Stimulated activated CD4-positive, alpha-beta T cell treated with anti-CD3 and anti-CD28 coated beads, Interleukin-12 subunit alpha, Interleukin-12 subunit beta, amount 100 ng/mL, for 48 hours (primary cell): ENCODE measurements around the gene KRTAP5-11.
A peak's percentile ranks its signal among the peaks of the same experiment; 100 is the strongest.
"Not testable (repeated sequence)": the region's sequence is repeated elsewhere in the genome, so short reads cannot be mapped to it uniquely, and the experiment has no call there.

Experiments
- DNase-seq, 3 donors: peaks; one replicate each; pipeline ENCODE4 v3.0.0-alpha.2; 2020; ENCODE audit warnings: low read depth in 2 of 3, low spot score in 1 of 3

KRTAP5-11 gene

DNA sequence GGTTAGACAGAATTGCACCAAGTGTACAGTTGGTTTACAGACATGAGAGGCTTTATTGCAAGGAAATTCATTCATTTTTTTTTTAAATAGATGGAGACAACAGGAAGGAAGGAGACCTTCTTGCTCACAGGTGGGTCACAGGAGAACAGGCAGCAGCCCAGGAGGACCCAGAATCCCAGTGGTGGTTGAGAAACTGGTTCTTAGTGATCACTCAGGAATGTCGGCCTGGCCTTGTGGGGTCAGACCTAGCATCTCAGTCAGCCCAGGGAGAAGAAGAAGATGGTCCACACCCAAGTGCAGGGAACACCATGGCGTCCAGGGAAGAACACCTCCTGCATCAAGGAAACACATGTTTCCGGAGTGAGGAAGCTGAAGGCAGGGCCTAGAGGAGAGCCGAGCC is 849 bp downstream of the KRTAP5-11 start:
- DNase-seq: no peak

DNA sequence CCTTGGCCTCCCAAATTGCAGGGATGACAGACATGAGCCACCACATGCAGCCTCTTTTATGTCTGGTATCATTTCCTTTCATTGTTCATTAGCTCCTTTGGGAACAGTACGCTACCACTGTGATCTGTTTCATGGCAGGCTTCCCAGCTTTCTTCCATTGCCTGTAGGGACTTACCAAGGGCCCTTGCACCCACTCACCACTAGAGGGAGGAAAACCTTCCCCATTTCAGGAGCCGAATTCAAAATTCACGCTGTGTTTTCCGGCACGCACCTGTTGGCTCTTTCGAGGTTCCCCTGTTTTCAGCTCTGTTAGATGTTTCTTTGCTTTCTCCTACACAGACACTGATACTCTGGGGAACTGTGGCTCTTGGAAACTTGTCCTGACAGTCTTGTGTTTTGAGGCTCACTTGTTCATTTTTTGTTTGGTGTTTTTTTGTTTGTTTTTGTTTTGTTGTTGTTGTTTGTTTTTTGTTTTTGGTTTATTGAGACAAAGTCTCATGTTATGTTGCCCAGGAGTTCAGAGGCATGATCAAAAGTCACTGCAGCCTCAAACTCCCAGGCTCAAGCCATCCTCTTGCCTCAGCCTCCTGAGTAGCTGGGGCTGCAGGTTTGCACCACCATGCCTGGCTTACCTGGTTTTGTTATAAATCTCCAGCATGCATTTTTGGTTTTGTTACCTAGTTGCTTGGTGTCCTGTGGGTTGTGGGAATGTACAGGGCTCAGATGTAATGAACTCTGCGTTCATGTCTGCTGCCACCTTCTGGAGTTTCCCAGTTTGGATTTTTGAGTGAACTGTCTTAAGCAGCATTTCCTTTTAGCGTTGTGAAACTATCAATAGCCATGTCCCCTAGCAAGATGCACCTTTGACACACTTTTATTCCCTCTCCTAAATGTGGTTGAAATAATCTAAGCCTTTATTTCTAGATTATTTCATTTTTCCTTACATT is 2.3 kb downstream of the KRTAP5-11 start:
- DNase-seq: peak in 2 of 3 donors; percentile 8 to 32

- DNase-seq: not testable (repeated sequence)
These were observed 3.2 kb downstream of the KRTAP5-11 start for GRCh38 chr11:71579513-71579912.

GRCh38 chr11:71577469-71578004 is 5.1 kb downstream of the KRTAP5-11 start:
- DNase-seq: no peak

DNA sequence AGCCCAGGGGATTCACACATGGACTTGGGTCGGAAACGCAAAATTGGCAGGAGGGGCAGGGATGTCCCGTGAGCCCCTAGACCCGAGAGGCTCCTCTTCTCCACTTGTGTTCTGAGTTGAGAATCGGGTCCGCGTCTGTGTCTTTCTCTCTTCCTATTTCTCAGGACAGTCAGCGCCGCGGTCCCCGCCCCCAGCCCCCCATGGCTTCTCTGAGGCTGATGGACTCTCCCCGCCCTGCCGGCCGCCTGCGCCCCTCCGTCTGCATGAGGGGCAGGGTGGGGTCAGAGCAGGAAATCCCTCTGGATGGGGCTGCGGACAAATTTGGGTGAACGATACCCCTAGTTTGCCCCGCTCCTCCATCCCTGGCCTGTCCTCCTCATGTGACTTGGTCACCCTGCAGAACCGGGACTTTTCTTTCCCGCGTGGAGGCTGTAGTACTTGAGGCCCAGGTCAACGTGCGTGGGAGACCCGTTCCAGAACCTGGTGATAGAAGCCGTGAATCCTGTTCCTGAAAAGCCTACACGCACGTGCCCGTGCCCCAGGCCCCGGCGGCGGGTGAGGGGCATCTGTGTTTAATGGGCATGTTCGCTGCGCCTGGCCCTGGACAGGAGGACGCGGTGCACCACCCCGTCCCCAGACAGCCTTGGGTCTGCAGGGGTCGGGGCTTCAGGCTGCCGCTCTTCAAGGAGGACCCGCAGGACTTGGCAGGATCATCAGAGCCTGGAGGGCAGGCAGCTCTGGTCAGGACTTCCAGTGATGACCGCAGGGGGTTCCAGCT is 5.8 kb downstream of the KRTAP5-11 start:
- DNase-seq: not testable (repeated sequence)

DNA sequence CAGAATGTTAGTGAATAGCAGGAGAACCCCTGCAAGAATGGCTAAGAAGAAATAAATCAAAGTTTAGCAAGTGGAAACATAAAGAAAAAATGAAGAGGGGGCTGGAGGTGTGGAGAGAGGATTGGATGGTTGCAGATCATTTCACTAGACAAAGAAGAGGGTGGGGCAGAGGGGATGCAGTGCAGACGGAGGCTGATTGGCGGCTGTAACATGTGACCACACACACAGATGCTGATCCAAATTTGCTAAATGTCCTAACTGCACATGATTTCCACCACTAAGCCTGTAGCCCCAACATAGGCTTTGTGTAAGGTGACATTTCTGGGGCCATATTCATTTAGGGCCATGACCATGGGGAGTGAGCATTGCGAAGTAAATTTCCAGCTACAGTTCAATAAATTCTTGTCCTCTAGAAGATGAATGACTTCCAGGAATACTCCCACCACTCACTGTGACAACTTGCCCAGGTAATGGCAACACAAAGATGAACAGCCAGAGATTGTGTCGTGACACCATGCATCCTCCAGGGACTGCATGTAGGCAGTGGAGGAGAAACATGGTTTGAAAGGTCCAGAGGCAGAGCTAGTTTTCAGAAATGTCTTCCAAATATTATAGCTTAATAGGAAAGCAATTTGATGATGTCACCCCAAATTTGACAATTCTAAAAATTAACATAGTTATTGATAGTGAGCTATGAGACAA is 6.8 kb downstream of the KRTAP5-11 start:
- DNase-seq: no peak

- no peak for DNase-seq
These were observed 8.3 kb downstream of the KRTAP5-11 start for GRCh38 chr11:71574418-71574817.

GRCh38 chr11:71572811-71573210 is 9.9 kb downstream of the KRTAP5-11 start:
- DNase-seq: no peak

DNA sequence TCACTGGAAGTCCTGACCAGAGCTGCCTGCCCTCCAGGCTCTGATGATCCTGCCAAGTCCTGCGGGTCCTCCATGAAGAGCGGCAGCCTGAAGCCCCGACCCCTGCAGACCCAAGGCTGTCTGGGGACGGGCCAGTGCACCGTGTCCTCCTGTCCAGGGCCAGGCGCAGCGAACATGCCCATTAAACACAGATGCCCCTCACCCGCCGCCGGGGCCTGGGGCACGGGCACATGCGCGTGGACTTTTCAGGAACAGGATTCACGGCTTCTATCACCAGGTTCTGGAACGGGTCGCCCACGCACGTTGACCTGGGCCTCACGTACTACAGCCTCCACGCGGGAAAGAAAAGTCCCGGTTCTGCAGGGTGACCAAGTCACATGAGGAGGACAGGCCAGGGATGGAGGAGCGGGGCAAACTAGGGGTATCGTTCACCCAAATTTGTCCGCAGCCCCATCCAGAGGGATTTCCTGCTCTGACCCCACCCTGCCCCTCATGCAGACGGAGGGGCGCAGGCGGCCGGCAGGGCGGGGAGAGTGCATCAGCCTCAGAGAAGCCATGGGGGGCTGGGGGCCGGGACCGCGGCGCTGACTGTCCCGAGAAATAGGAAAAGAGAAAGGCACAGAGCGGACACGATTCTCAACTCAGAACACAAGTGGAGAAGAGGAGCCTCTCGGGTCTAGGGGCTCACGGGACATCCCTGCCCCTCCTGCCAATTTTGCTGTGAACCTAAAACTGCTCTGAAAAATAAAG is 11.4 kb downstream of the KRTAP5-11 start:
- not testable (repeated sequence) for DNase-seq

DNA sequence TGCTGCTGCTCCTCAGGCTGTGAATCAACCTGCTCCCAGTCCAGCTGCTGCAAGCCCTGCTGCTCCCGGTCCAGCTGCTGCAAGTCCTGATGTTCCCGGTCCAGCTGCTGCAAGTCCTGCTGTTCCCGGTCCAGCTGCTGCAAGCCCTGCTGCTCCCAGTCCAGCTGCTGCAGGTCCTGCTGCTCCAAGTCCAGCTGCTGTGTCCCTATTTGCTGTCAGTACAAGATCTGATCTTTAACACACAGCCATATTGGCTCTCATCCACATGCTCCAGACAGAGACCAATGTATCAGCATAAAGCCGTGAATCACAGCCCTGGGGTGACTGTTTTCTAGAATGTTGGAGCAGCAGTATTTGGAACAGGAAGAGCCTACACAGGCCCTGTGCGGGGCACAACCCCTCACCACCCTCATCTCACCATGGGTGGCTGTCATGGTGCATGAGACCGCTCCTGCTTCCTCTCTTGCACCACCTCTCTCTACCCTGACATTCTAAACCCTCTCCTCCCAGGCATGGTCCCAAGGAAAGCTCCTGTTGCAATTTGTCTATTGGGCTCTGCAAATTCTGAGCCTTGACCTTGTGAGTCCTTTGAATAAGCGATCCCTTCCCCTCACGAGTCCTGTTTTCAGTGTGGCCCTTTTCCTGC is 13.8 kb downstream of the KRTAP5-11 start:
- DNase-seq: no peak

- not testable (repeated sequence) for DNase-seq
These were observed 15.0 kb downstream of the KRTAP5-11 start for GRCh38 chr11:71567633-71568032.

DNA sequence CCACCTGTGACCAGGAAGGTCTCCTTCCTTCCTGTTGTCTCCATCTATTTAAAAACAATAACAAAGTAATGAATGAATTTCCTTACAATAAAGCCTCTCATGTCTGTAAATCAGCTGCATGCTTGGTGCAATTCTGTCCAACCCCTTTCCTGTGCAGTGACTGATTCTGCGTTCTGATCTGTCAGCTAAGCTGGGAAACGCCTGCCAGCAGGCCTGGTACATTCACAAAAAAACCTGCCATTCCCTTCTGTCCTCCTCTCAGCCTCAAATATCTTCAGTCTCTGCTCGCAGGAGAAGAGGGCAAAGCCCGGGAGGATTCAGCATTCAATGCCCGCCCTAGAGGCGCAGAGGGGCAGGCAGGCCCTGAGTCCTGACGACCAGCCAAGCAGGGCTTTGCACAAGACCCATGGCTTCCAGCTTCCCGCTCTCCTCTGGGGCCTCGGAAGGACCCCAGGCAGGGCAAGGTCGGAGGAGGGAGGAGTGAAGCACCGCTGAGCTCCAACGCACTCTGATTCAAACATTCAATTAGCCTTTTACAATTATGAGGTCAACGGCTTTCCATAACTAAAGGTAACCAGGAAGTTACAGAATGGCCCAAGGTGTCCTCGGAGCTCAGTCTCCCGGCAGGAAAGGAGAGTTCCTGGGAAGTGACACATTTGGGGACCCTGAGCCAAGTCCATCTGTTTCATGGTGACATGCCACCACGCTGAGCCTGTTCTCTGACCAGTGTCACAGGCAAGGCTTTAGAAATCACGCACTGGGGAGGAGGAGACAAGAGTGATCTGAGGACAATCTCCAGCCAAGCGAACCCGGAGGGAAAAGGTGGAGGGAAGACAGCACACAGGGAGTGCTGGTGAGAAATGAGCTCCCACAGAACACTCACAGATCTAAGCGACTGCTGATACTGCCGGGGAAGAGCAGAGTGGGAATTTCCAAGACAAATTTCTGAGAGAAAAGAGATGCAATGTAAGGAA is 15.8 kb downstream of the KRTAP5-11 start:
- DNase-seq: not testable (repeated sequence)

DNA sequence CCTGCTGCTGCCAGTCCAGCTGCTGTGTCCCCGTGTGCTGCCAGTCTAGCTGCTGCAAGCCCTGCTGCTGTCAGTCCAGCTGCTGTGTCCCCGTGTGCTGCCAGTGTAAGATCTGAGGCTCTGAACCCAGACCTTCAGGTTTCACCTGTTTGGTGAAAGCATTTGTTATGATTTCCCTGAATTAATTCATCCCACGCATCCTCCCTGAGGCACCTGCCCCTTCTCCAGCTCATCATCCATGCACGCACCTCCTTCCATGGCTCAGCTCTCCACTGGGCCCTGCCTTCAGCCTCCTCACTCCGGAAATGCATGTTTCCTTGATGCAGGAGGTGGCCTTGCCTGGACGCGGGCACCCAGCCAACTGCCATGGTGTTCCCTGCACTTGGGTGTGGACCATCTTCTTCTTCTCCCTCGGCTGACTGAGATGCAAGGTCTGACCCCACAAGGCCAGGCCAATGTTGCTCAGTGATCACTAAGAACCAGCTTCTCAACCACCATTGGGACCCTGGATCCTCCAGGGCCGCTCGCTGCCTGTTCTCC is 16.5 kb downstream of the KRTAP5-11 start:
- no peak for DNase-seq

DNA sequence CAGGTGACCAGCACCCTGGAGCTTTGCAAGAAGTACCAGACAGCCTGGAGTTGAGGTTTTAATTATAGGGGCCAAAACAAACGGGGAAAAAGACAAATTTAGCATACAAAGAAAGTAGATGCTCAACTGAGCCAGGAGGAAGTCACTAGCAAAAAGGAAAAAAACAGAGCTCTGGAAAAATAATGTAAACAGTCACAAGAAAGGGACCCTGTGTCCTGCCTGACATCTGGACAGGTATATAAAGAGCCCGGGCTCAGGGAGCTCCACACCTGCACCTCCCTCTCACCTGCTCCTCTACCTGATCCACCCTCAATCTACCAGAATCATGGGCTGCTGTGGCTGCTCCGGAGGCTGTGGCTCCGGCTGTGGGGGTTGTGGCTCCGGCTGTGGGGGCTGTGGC is 17.4 kb downstream of the KRTAP5-11 start, which contains the start of gene KRTAP5-10:
TSS of gene KRTAP5-10 (plus strand) at position 301 of the 400 bp plus-strand sequence. CDS start at position 326, 25 bp downstream.
- DNase-seq: no peak

DNA sequence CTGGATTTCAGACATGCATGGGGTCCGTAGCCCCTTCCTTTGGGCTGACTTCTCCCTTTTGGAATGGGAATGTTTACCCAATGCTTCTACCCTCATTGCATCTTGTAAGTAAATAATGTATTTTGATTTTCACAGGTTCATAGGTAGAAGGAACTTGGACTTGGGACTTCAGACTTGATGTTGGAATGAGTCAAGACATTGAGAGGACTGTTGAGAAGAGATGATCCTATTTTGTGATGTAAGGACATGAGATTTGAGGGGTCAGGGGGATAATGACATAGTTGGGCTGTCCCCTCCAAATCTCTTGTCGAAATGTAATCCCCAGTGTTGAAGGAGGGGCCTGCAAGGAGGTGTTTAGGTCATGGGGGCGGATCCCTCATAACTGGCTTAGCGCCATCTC is 18.2 kb downstream of the KRTAP5-11 start:
- no peak for DNase-seq

DNA sequence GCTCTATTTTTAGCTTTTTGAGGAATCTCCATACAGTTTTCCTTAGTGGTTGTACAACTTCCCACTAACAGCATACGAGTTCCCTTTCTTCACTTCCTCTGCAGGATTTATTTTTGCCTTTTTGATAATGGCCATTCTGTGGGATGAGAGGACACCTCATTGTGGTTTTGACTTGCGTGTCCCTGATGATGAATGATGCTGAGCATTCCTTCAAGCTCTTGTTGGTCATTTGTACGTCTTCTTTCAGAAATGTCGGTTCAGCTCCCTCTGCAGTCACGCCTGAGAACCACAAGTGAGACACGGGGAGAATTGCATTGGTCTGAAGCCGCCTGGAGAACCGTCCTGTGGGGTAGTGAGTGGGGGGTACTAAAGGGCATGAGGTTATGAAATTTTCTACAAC is 19.3 kb downstream of the KRTAP5-11 start:
- DNase-seq: peak in 2 of 3 donors; percentile 7 to 16

DNA sequence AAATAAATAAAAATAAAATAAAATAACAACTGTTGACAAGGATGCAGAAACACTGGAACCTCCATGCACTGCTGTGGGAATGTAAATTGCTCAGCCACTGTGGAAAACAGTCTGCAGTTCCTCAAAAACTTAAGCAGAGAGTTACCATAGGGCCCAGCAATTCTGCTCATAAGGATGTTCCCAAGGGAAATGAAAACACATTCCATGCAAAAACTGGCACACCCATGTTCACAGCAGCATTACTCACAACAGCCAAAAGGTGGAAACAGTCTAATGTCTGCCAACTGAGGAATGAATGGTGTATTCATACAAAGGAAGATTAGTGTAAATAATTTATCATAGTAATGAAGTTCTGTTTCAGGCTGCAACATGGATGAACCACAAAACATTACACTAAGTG is 20.6 kb downstream of the KRTAP5-11 start:
- DNase-seq: no peak

DNA sequence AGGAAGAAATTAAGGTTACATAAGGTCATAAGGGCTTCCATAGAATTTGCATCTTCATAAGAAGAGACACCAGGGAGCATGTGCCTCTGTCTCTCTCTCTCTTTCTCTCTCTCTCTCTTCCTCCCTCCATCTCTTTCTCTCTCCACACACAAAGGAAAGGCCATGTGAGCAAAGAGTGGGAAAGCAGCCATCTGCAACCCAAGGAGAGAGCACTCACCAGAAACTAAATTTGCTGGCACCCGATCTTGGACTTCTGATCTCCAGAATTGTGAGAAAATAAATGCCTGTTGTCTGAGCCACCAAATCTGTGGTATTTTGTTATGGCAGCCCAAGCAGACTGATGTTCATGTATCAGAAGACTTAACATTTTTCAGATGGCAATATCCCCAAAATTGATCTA is 23.7 kb downstream of the KRTAP5-11 start:
- no peak for DNase-seq
